Loucy (cell line): ENCODE measurements around the gene S1PR5.

ENCODE experiments used
- EZH2phosphoT487 ChIP-seq: fragments of 200-600 bp; IDR thresholded peaks from 2 replicates; pipeline ENCODE4 v1.6.1; 2018; ENCODE audit warnings: antibody characterized with exemption, mild to moderate bottlenecking, moderate library complexity, borderline replicate concordance
- TF ChIP-seq, protein P1 (sequence below): fragments of 200-600 bp; sonication (generic); conservative IDR thresholded peaks from 2 replicates; pipeline ENCODE4 v1.5.1; 2014; ENCODE audit warnings: mild to moderate bottlenecking, antibody characterized with exemption, low read length

GRCh38 chr19:10500247-10500592, 17.0 kb downstream of the S1PR5 start:
- TF ChIP-seq, protein P1, sequence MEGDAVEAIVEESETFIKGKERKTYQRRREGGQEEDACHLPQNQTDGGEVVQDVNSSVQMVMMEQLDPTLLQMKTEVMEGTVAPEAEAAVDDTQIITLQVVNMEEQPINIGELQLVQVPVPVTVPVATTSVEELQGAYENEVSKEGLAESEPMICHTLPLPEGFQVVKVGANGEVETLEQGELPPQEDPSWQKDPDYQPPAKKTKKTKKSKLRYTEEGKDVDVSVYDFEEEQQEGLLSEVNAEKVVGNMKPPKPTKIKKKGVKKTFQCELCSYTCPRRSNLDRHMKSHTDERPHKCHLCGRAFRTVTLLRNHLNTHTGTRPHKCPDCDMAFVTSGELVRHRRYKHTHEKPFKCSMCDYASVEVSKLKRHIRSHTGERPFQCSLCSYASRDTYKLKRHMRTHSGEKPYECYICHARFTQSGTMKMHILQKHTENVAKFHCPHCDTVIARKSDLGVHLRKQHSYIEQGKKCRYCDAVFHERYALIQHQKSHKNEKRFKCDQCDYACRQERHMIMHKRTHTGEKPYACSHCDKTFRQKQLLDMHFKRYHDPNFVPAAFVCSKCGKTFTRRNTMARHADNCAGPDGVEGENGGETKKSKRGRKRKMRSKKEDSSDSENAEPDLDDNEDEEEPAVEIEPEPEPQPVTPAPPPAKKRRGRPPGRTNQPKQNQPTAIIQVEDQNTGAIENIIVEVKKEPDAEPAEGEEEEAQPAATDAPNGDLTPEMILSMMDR: no peak
- TF ChIP-seq EZH2phosphoT487: no peak
